WTC11 (cell line): ENCODE data around the gene KDM5B.

Experiments used
- ATF2 ChIP-seq: sonication (generic); formaldehyde crosslinking; IDR thresholded peaks from 2 replicates; pipeline ENCODE4 v1.8.1; 2022; ENCODE audit warnings: low read depth, missing genetic modification reagents, borderline replicate concordance
- NFYB ChIP-seq: sonication (generic); formaldehyde crosslinking; conservative IDR thresholded peaks from 2 replicates; pipeline ENCODE4 v1.8.0; 2022; ENCODE audit warnings: low read depth, missing genetic modification reagents
- ZNF232 ChIP-seq: sonication (generic); formaldehyde crosslinking; IDR thresholded peaks from 2 replicates; pipeline ENCODE4 v1.8.0; 2022; ENCODE audit warnings: mild to moderate bottlenecking, missing genetic modification reagents
- TF ChIP-seq, protein P1 (sequence below): fragments of 200-600 bp; IDR thresholded peaks from 2 replicates; pipeline ENCODE4 v1.8.0; 2022; ENCODE audit warnings: antibody characterized with exemption

DNA sequence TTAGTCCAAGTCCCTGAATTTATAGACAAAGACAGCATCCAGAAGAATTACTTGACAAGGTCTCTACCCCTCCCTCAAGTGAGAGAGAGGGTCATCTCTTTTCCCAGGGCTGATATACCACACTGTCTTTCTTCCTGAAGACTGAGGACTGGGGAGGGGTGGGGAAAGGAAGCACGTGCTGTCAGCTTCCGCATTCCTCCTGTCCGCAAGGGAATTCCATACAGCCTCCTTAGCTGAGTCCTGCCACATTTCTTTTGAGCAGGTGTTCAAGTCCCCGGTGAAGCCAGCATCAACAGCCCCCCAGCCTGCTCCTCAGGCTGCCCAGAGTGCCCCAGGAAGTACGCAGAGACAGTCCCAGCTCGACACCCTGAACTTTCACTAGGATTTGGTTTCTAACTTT, 36.7 kb upstream of the KDM5B start:
- TF ChIP-seq, protein P1, sequence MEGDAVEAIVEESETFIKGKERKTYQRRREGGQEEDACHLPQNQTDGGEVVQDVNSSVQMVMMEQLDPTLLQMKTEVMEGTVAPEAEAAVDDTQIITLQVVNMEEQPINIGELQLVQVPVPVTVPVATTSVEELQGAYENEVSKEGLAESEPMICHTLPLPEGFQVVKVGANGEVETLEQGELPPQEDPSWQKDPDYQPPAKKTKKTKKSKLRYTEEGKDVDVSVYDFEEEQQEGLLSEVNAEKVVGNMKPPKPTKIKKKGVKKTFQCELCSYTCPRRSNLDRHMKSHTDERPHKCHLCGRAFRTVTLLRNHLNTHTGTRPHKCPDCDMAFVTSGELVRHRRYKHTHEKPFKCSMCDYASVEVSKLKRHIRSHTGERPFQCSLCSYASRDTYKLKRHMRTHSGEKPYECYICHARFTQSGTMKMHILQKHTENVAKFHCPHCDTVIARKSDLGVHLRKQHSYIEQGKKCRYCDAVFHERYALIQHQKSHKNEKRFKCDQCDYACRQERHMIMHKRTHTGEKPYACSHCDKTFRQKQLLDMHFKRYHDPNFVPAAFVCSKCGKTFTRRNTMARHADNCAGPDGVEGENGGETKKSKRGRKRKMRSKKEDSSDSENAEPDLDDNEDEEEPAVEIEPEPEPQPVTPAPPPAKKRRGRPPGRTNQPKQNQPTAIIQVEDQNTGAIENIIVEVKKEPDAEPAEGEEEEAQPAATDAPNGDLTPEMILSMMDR = no peak
- no peak for TF ChIP-seq ATF2 (CRISPR knock-in tag)
- no peak for TF ChIP-seq ZNF232 (CRISPR knock-in tag)
- TF ChIP-seq NFYB (CRISPR knock-in tag) = no peak
